Amygdala (tissue), 56 donors: Measurements from ENCODE around the gene SPC24.
"Not testable (repeated sequence)": the region's sequence is repeated elsewhere in the genome, so short reads cannot be mapped to it uniquely, and the experiment has no call there.

Experiments
- DNase-seq, 56 donors: peaks; one replicate each; lab custom pipeline; 2025; lab: John Stamatoyannopoulos, UW

SPC24 gene

GRCh38 chr19:11166281-11167142, 10.9 kb upstream of the SPC24 start:
- DNase-seq = no peak

- no peak for DNase-seq
These were observed 10.0 kb upstream of the SPC24 start for GRCh38 chr19:11165486-11166030.

GRCh38 chr19:11164879-11165406, 9.4 kb upstream of the SPC24 start:
- peak in 49 of 56 donors; percentile 4 to 81 (median 44) for DNase-seq

GRCh38 chr19:11164296-11164695, 8.7 kb upstream of the SPC24 start:
- DNase-seq = peak in 4 of 56 donors; percentile 2 to 8 (median 4)

- DNase-seq = not testable (repeated sequence)
These were observed 4.8 kb upstream of the SPC24 start for GRCh38 chr19:11160440-11160768.

GRCh38 chr19:11159598-11160439, 4.2 kb upstream of the SPC24 start:
- DNase-seq = no peak

- DNase-seq = no peak
These were observed 917 bp downstream of the SPC24 start for GRCh38 chr19:11154683-11155047.

GRCh38 chr19:11152318-11153062, 3.1 kb downstream of the SPC24 start:
- peak in 12 of 56 donors; percentile 3 to 26 (median 16) for DNase-seq

GRCh38 chr19:11151181-11151580, 4.4 kb downstream of the SPC24 start:
- DNase-seq = no peak

- no peak for DNase-seq
These were observed 7.6 kb downstream of the SPC24 start for GRCh38 chr19:11148001-11148400.

- no peak for DNase-seq
These were observed 10.1 kb downstream of the SPC24 start for GRCh38 chr19:11145536-11145924.

GRCh38 chr19:11142528-11143171, 12.9 kb downstream of the SPC24 start:
- DNase-seq = peak in 38 of 56 donors; percentile 1 to 77 (median 40)

GRCh38 chr19:11141937-11142527, 13.6 kb downstream of the SPC24 start:
- no peak for DNase-seq

GRCh38 chr19:11140896-11141295, 14.7 kb downstream of the SPC24 start:
- DNase-seq = no peak

- DNase-seq = not testable (repeated sequence)
These were observed 15.5 kb downstream of the SPC24 start for GRCh38 chr19:11140023-11140538.

- DNase-seq = peak in 36 of 56 donors; percentile 1 to 67 (median 30)
These were observed 16.8 kb downstream of the SPC24 start for GRCh38 chr19:11138601-11139300.

GRCh38 chr19:11137542-11138384, 17.8 kb downstream of the SPC24 start:
- peak in 54 of 56 donors; percentile 11 to 93 (median 68) for DNase-seq
